IMR-90 (cell line): ENCODE measurements around the gene PRKCA. TPM values are rescaled to one million over a fixed set of nuclear protein-coding genes. Genes with fewer than 3 reads are reported as not detected.

Experiments
- ATAC-seq: fragments of 200-7000 bp; cut with Tn5 transposase; 2 replicates; pipeline ENCODE4 v1.9.1; 2020; ENCODE audit warnings: low read depth, mild to moderate bottlenecking, moderate library complexity
- BruUV-seq: library from RNA; stranded (reverse); fragments of 400-500 nt; replicated peaks from 2 replicates; lab custom pipeline; 2021; lab: Mats Ljungman, UMichigan
- CTCF ChIA-PET: fragments of 300-600 bp; formaldehyde crosslinking; extraction: SDS; loops from one replicate; lab custom pipeline; 2021; ENCODE audit warnings: antibody characterized with exemption; lab: Yijun Ruan, JAX
- POLR2A ChIA-PET: fragments of 300-600 bp; sonication (Branson Sonifier 250); formaldehyde crosslinking; loops from one replicate; lab custom pipeline; 2022; ENCODE audit warnings: antibody characterized with exemption; ENCODE audit not compliant: unreplicated experiment; lab: Charles Lee
- DNase-seq: peaks from one replicate; pipeline ENCODE4 v3.0.0; 2013
- H2AFZ ChIP-seq: replicated peaks from 2 replicates; pipeline ENCODE3; 2013; ENCODE audit warnings: low read length, mild to moderate bottlenecking; ENCODE audit not compliant: poor library complexity
- H2AK5ac ChIP-seq: 2 replicates; pipeline ENCODE4 v1.6.1; 2013; ENCODE audit warnings: low read depth, low read length, inconsistent platforms
- H2AK9ac ChIP-seq: replicated peaks from 2 replicates; pipeline ENCODE3; 2013; ENCODE audit warnings: mild to moderate bottlenecking, low read depth, low read length, moderate library complexity; ENCODE audit not compliant: poor library complexity
- H2BK120ac ChIP-seq: 2 replicates; pipeline ENCODE4 v1.6.1; 2013; ENCODE audit warnings: low read depth, low read length, inconsistent platforms
- H2BK15ac ChIP-seq: 3 replicates; pipeline ENCODE4 v1.6.1; 2013; ENCODE audit warnings: low read depth, low read length, inconsistent platforms
- H2BK20ac ChIP-seq: 2 replicates; pipeline ENCODE4 v1.6.1; 2013; ENCODE audit warnings: low read depth, mild to moderate bottlenecking, inconsistent platforms, low read length, moderate library complexity
- H2BK5ac ChIP-seq: 2 replicates; pipeline ENCODE4 v1.6.1; 2013; ENCODE audit warnings: mild to moderate bottlenecking, low read depth, low read length, inconsistent platforms; ENCODE audit not compliant: poor library complexity, severe bottlenecking
- H3K14ac ChIP-seq: replicated peaks from 2 replicates; pipeline ENCODE4 v1.6.1; 2013; ENCODE audit warnings: low read depth, low read length, inconsistent platforms
- H3K18ac ChIP-seq: 2 replicates; pipeline ENCODE4 v1.6.1; 2013; ENCODE audit warnings: low read depth, low read length, control low read depth
- H3K23ac ChIP-seq: 2 replicates; pipeline ENCODE4 v1.6.1; 2013; ENCODE audit warnings: low read depth, low read length, inconsistent platforms
- H3K27ac ChIP-seq: 2 replicates; pipeline ENCODE4 v1.5.1; 2013; ENCODE audit warnings: mild to moderate bottlenecking, control low read depth, low read length; ENCODE audit not compliant: insufficient read depth
- H3K27me3 ChIP-seq: 2 replicates; pipeline ENCODE4 v1.6.1; 2013; ENCODE audit warnings: low read length; ENCODE audit not compliant: control insufficient read depth, insufficient read depth
- H3K36me3 ChIP-seq: 2 replicates; pipeline ENCODE4 v1.6.1; 2013; ENCODE audit warnings: low read length, mixed read lengths; ENCODE audit not compliant: control insufficient read depth, insufficient read depth
- H3K4ac ChIP-seq: 2 replicates; pipeline ENCODE4 v1.6.1; 2013; ENCODE audit warnings: low read depth, low read length, inconsistent platforms
- H3K4me1 ChIP-seq: 2 replicates; pipeline ENCODE4 v1.6.1; 2013; ENCODE audit warnings: low read length, mixed read lengths; ENCODE audit not compliant: control insufficient read depth, insufficient read depth
- H3K4me2 ChIP-seq: 2 replicates; pipeline ENCODE4 v1.6.1; 2013; ENCODE audit warnings: low read depth, mild to moderate bottlenecking, control low read depth, low read length, moderate library complexity
- H3K4me3 ChIP-seq: 2 replicates; pipeline ENCODE4 v1.5.1; 2013; ENCODE audit warnings: low read depth, mild to moderate bottlenecking, control low read depth, low read length, moderate library complexity; ENCODE audit not compliant: insufficient read depth
- H3K56ac ChIP-seq: 2 replicates; pipeline ENCODE4 v1.6.1; 2013; ENCODE audit warnings: low read length, inconsistent platforms; ENCODE audit not compliant: insufficient read depth; ENCODE audit errors: extremely low read depth
- H3K79me1 ChIP-seq, 2 experiments: 2 replicates each; pipeline ENCODE4 v1.6.1; 2013; ENCODE audit warnings: low read length in 2 of 2, inconsistent platforms in 1 of 2, low read depth in 1 of 2
- H3K9ac ChIP-seq: 2 replicates; pipeline ENCODE4 v1.6.1; 2013; ENCODE audit warnings: low read depth, low read length, control low read depth
- H3K9me1 ChIP-seq: 2 replicates; pipeline ENCODE4 v1.6.1; 2013; ENCODE audit warnings: low read length, inconsistent platforms; ENCODE audit not compliant: insufficient read depth
- H3K9me3 ChIP-seq: 2 replicates; pipeline ENCODE4 v1.6.1; 2013; ENCODE audit warnings: low read length; ENCODE audit not compliant: control insufficient read depth, insufficient read depth
- H4K20me1 ChIP-seq: 2 replicates; pipeline ENCODE4 v1.6.1; 2013; ENCODE audit warnings: low read length, inconsistent platforms; ENCODE audit not compliant: insufficient read depth
- H4K5ac ChIP-seq: 2 replicates; pipeline ENCODE4 v1.6.1; 2013; ENCODE audit warnings: mild to moderate bottlenecking, low read depth, low read length, control low read depth
- H4K8ac ChIP-seq, 2 experiments: 2 replicates each; pipeline ENCODE4 v1.6.1; 2013; ENCODE audit warnings: low read depth in 2 of 2, low read length in 2 of 2, control low read depth in 1 of 2, inconsistent platforms in 1 of 2
- H4K91ac ChIP-seq: 2 replicates; pipeline ENCODE4 v1.6.1; 2013; ENCODE audit warnings: low read depth, low read length, inconsistent platforms; ENCODE audit not compliant: insufficient read depth
- BHLHE40 ChIP-seq: fragments of 150-350 bp; IDR thresholded peaks from 2 replicates; pipeline ENCODE4 v1.6.1; 2016; ENCODE audit warnings: mild to moderate bottlenecking, low read depth, low read length
- CEBPB ChIP-seq: IDR thresholded peaks from 2 replicates; pipeline ENCODE4 v1.6.1; 2012; ENCODE audit warnings: low read depth, low read length, improper control_type of control experiment
- FOS ChIP-seq: fragments of 150-350 bp; IDR thresholded peaks from 2 replicates; pipeline ENCODE4 v1.6.1; 2016; ENCODE audit warnings: low read depth, low read length
- MAZ ChIP-seq: IDR thresholded peaks from 2 replicates; pipeline ENCODE4 v1.6.1; 2012; ENCODE audit warnings: low read depth, mild to moderate bottlenecking, low read length, improper control_type of control experiment, moderate library complexity, borderline replicate concordance
- MXI1 ChIP-seq: IDR thresholded peaks from 2 replicates; pipeline ENCODE4 v1.6.1; 2012; ENCODE audit warnings: low read depth, mild to moderate bottlenecking, low read length, moderate library complexity, borderline replicate concordance
- NFE2L2 ChIP-seq: fragments of 150-350 bp; IDR thresholded peaks from 2 replicates; pipeline ENCODE4 v1.6.1; 2016; ENCODE audit warnings: low read depth, mild to moderate bottlenecking, low read length
- RFX5 ChIP-seq: IDR thresholded peaks from 2 replicates; pipeline ENCODE4 v1.8.0; 2012; ENCODE audit warnings: low read depth, mild to moderate bottlenecking, low read length, moderate library complexity
- SMC3 ChIP-seq: fragments of 150-350 bp; IDR thresholded peaks from 2 replicates; pipeline ENCODE4 v1.6.1; 2016; ENCODE audit warnings: low read depth, mild to moderate bottlenecking, antibody characterized with exemption, low read length, moderate library complexity
- whole genome bisulfite sequencing, 2 experiments: methylation state at CpG; one replicate each; pipeline versions ENCODE4 v1.1.5 to v1.1.7; 2013; ENCODE audit warnings: missing lambda C conversion rate in 2 of 2; ENCODE audit not compliant: insufficient read length in 1 of 2; ENCODE audit errors: extremely low coverage in 2 of 2; 5-methylcytosine and 5-hydroxymethylcytosine counted together
- dilution Hi-C: fragments of 300-500 bp; cut with HindIII; formaldehyde crosslinking; loops from one replicate; pipeline ENCODE4 v1.14.3; 2018; ENCODE audit warnings: low sequenced_read_pairs; ENCODE audit not compliant: unreplicated experiment
- in situ Hi-C: fragments of 300-500 bp; cut with MboI; formaldehyde crosslinking; loops from 3 replicates; pipeline ENCODE4 v1.14.3; 2019; ENCODE audit warnings: low sequenced_read_pairs, inconsistent platforms, mixed read lengths
- intact Hi-C: fragments of 100-400 bp; cut with micrococcal nuclease; formaldehyde crosslinking; loops from 2 replicates; pipeline ENCODE4 v1.10.0; 2022
- polyA plus RNA-seq, 3 experiments: library from polyadenylated mRNA; depleted of rRNA; stranded (reverse); fragments of >200 nt; gene quantifications; 2 replicates each; pipeline ENCODE4 v1.2.3, GENCODE V29; 2012; ENCODE audit warnings: low replicate concordance in 1 of 3
- total RNA-seq: library from RNA; depleted of rRNA; stranded (reverse); fragments of >200 nt; gene quantifications from 2 replicates; pipeline ENCODE4 v1.2.3, GENCODE V29; 2012

PRKCA gene
- total and polyA plus RNA-seq, 2 of the 4 experiments (the other 2 are of a cell fraction), result 31.0 to 46.0 TPM

DNA sequence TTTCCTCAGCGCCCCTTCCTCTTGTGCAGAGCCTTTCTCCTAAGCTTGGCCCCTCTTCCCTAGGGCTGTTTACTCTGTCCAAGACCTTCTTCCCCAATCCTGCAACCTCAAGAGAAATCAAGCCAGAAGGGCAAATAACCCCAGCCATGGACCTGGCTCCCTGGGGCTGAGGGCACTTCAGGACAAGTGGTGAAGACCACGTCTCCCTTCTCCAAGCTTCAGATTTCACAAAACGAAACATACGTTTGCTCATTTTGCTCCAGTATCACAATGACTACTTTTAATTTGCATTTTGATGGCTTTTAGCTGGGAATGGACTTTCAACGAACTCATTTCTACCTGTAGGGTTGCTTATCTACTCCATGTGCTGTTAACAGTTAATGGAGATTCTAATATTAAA, 392.7 kb downstream of the PRKCA start:
- WGBS, 2 experiments, result no CpG with 5 or more reads among the region's 5 CpGs
- Histone ChIP-seq H3K36me3 (peaks cover 34% of the 10 kb centered on the region), H4K91ac (no peak overlapping the region), H3K9me1 (peaks cover 8% of the 10 kb centered on the region), H3K14ac (no peak overlapping the region), H2AK5ac (no peak overlapping the region), H2BK120ac (no peak overlapping the region), H4K20me1 (peaks cover 5% of the 10 kb centered on the region; the same call in 1 of the 2 replicates), H2BK15ac (no peak overlapping the region), H2BK5ac (no peak overlapping the region), H3K27me3 (no peaks in the 10 kb centered on the region), H2AFZ (no peak overlapping the region), H3K4me3 (no peak overlapping the region), H4K5ac (no peak overlapping the region), H3K27ac (no peak overlapping the region), H3K4me2 (no peak overlapping the region), H3K56ac (no peak overlapping the region), H3K9ac (no peak overlapping the region), H3K9me3 (peaks cover 2% of the 10 kb centered on the region; the same call in 1 of the 2 replicates), H3K79me1 (peaks cover 0 to 9% of the 10 kb centered on the region in 2 experiments; a peak in 1 of 4 replicates), H2AK9ac (no peak overlapping the region), H3K23ac (no peak overlapping the region), H4K8ac (no peak overlapping the region), H3K18ac (no peak overlapping the region), H2BK20ac (no peak overlapping the region), H3K4me1 (peaks cover 11% of the 10 kb centered on the region), H3K4ac (no peak overlapping the region)
- intact Hi-C loops, result no loop called here
- no peak for TF ChIP-seq BHLHE40
- TF ChIP-seq MXI1, result no peak
- no peak for TF ChIP-seq MAZ
- TF ChIP-seq NFE2L2, result no peak
- TF ChIP-seq CEBPB, result no peak
- no peak for TF ChIP-seq SMC3
- TF ChIP-seq FOS, result no peak
- TF ChIP-seq RFX5, result no peak
- dilution Hi-C loops, result no loop called here
- CTCF ChIA-PET, result interaction anchor here (0.5 kb wide), 1 partner anchor 565 kb away, joined by 3 read pairs; no protein-coding TSS in a partner anchor
- in situ Hi-C loops, result no loop called here
- no peak for DNase-seq
- POLR2A ChIA-PET, result no interaction called here
- no TSS peak for BruUV-seq
- ATAC-seq, result no peak
